ENCODE measurements around the gene HPCAL4. TPM values are rescaled to one million over a fixed set of nuclear protein-coding genes. Genes with fewer than 3 reads are reported as not detected.

Gene HPCAL4
- total and polyA plus RNA-seq, 10 of the 15 experiments (the other 5 are each of a cell fraction or from before 2014, with no cell fraction given), result 0.05 to 0.18 (median 0.06) TPM; not detected in 5

DNA sequence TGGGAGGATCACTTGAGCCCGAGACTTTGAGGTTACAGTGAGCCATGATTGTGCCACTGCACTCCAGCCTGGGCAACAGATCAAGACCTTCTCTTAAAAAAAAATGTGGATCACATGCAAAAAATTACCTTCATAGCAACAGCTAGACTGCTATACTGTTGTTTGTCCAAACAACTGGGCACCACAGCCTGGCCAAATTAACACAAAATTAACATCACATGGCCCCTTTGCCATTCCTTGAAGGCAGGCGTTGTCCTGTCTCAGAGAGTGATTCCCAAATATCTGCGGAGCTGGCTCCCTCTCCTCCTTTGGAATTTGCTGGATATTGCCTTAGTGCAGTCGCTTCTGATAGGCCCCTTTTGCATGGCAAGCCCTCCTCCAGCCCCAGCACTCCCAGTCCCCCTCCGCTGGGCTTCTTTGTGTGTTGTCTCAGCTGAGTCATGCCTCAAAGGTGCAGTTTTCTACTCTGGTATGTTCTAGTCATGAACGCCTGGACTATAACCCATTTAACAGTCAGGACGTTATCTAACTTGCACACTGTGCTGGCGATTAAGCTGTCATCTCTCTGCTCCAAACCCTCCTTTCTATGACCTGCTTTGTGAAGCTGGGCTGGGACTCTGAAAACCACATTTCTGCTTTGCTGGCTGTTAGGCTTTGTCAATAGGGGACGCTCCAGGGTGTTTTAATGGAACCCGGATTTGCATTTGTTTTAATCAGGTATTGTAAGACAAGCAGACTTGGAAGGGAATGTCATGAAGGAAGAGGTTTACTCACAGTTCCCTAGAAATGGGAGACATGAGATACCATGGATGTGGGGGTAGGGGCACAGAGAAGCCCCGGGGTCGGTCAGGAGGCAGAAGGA lies 20.1 kb upstream of the HPCAL4 start (continued):
- no peak for TF ChIP-seq RAD21 (IDR thresholded peaks at IDR 0.05; ENCODE audit: insufficient read depth, low read depth, low read length)
- no peak for TF ChIP-seq RAD51 (IDR thresholded peaks at IDR 0.05)
- no peak for TF ChIP-seq SMC3 (IDR thresholded peaks at IDR 0.05; ENCODE audit: borderline replicate concordance, low read length)
- TF ChIP-seq ZNF24 (IDR thresholded peaks at IDR 0.05), result no peak

DNA sequence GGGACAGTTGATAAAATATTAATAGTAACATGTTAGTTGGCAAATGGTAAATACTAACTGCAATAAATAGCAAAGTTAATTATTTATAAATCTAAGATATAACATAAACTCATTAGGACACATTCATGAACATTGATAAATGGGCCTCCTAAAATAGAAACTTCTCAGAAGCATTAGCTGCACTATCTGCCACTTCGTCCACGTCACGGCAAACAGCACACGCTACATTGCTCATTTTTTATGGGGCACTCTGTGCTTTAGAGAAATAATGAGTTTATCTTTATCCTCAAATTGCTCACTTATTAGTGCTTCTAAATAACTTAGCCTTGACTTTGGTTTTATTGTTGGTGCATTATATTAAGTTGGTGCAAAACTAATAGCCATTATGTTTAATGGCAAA lies 16.3 kb upstream of the HPCAL4 start:
- ChIA-PET CTCF (interaction anchor here (0.7 to 1.7 kb wide), 3 partner anchors 29 to 101 kb away, joined by 3 to 4 read pairs (median 4); no protein-coding TSS in a partner anchor), POLR2A (no interaction called here), SMC1A (ENCODE audit: uncharacterized antibody, unreplicated experiment) (no interaction called here), RAD21 (ENCODE audit: unreplicated experiment) (no interaction called here)
- no peaks in the 10 kb centered on the region; the same call in 2 of the 3 replicates for H3K9me3 ChIP-seq (replicated peaks; ENCODE audit: control insufficient read depth, insufficient read depth, low read length)
- H3K4me3 ChIP-seq, result no peak overlapping the region
- ATAC-seq (no peak), DNase-seq (ENCODE audit: low read depth, low spot score) (no peak), FAIRE-seq (no peak)
- H3K79me2 ChIP-seq (ENCODE audit: control insufficient read depth, insufficient read depth, low read length), result no peaks in the 10 kb centered on the region
- H3K9ac ChIP-seq (ENCODE audit: control insufficient read depth, insufficient read depth, low read length), result no peak overlapping the region
- intact Hi-C loops (cut with micrococcal nuclease; ENCODE audit: unreplicated experiment) (no loop called here), in situ Hi-C loops (cut with MboI) (no loop called here)
- H3K27me3 ChIP-seq (replicated peaks in 1 of 2; ENCODE audit: control insufficient read depth in 2 of 2, insufficient read depth in 2 of 2, low read length in 1 of 2), result no peaks in the 10 kb centered on the region
- H3K4me2 ChIP-seq (ENCODE audit: control insufficient read depth, insufficient read depth), result no peak overlapping the region
- no peak overlapping the region for H3K27ac ChIP-seq (ENCODE audit: control insufficient read depth, insufficient read depth)
- H4K20me1 ChIP-seq (ENCODE audit: control insufficient read depth, insufficient read depth), result no peaks in the 10 kb centered on the region
- H2AFZ ChIP-seq (ENCODE audit: control insufficient read depth, low read depth, low read length), result no peak overlapping the region
- WGBS (ENCODE audit: insufficient coverage, insufficient replicate concordance, low lambda C conversion rate, missing lambda C conversion rate), result 97% methylated on average over 4 of the region's 4 CpGs
- no peaks in the 10 kb centered on the region for H3K36me3 ChIP-seq (ENCODE audit: control insufficient read depth in 2 of 2, insufficient read depth in 2 of 2, low read length in 1 of 2)
- no TSS peak for BruUV-seq (replicated peaks)
- H3K4me1 ChIP-seq (ENCODE audit: control insufficient read depth, insufficient read depth, low read length), result no peaks in the 10 kb centered on the region
- no peak for TF ChIP-seq TAF1 (IDR thresholded peaks at IDR 0.05; ENCODE audit: borderline replicate concordance, low read depth, low read length)
- TF ChIP-seq ZNF274 (IDR thresholded peaks at IDR 0.05; ENCODE audit: insufficient read depth, insufficient read length), result no peak
- no peak for TF ChIP-seq ASH2L (IDR thresholded peaks at IDR 0.05; ENCODE audit: borderline replicate concordance, low read depth)
- TF ChIP-seq, protein P1, sequence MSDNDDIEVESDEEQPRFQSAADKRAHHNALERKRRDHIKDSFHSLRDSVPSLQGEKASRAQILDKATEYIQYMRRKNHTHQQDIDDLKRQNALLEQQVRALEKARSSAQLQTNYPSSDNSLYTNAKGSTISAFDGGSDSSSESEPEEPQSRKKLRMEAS (IDR thresholded peaks at IDR 0.05; ENCODE audit: low read depth, low read length), result no peak
- TF ChIP-seq, protein P2, sequence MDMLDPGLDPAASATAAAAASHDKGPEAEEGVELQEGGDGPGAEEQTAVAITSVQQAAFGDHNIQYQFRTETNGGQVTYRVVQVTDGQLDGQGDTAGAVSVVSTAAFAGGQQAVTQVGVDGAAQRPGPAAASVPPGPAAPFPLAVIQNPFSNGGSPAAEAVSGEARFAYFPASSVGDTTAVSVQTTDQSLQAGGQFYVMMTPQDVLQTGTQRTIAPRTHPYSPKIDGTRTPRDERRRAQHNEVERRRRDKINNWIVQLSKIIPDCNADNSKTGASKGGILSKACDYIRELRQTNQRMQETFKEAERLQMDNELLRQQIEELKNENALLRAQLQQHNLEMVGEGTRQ (IDR thresholded peaks at IDR 0.05; ENCODE audit: borderline replicate concordance, low read depth, low read length), result no peak
- TF ChIP-seq, protein P3, sequence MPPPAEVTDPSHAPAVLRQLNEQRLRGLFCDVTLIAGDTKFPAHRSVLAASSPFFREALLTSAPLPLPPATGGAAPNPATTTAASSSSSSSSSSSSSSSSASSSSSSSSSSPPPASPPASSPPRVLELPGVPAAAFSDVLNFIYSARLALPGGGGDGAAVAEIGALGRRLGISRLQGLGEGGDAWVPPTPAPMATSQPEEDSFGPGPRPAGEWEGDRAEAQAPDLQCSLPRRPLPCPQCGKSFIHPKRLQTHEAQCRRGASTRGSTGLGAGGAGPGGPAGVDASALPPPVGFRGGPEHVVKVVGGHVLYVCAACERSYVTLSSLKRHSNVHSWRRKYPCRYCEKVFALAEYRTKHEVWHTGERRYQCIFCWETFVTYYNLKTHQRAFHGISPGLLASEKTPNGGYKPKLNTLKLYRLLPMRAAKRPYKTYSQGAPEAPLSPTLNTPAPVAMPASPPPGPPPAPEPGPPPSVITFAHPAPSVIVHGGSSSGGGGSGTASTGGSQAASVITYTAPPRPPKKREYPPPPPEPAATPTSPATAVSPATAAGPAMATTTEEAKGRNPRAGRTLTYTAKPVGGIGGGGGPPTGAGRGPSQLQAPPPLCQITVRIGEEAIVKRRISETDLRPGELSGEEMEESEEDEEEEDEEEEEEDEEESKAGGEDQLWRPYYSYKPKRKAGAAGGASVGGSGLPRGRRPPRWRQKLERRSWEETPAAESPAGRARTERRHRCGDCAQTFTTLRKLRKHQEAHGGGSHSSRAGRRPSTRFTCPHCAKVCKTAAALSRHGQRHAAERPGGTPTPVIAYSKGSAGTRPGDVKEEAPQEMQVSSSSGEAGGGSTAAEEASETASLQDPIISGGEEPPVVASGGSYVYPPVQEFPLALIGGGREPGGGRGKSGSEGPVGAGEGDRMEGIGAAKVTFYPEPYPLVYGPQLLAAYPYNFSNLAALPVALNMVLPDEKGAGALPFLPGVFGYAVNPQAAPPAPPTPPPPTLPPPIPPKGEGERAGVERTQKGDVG (CRISPR knock-in tag; IDR thresholded peaks at IDR 0.05), result no peak
- TF ChIP-seq, protein P4, sequence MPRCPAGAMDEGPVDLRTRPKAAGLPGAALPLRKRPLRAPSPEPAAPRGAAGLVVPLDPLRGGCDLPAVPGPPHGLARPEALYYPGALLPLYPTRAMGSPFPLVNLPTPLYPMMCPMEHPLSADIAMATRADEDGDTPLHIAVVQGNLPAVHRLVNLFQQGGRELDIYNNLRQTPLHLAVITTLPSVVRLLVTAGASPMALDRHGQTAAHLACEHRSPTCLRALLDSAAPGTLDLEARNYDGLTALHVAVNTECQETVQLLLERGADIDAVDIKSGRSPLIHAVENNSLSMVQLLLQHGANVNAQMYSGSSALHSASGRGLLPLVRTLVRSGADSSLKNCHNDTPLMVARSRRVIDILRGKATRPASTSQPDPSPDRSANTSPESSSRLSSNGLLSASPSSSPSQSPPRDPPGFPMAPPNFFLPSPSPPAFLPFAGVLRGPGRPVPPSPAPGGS (IDR thresholded peaks at IDR 0.05; ENCODE audit: borderline replicate concordance, insufficient read depth, low read depth, low read length, poor library complexity, severe bottlenecking), result no peak
- TF ChIP-seq YBX1 (IDR thresholded peaks at IDR 0.05), result no peak
- TF ChIP-seq, protein P5, sequence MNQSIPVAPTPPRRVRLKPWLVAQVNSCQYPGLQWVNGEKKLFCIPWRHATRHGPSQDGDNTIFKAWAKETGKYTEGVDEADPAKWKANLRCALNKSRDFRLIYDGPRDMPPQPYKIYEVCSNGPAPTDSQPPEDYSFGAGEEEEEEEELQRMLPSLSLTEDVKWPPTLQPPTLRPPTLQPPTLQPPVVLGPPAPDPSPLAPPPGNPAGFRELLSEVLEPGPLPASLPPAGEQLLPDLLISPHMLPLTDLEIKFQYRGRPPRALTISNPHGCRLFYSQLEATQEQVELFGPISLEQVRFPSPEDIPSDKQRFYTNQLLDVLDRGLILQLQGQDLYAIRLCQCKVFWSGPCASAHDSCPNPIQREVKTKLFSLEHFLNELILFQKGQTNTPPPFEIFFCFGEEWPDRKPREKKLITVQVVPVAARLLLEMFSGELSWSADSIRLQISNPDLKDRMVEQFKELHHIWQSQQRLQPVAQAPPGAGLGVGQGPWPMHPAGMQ (IDR thresholded peaks at IDR 0.05; ENCODE audit: borderline replicate concordance), result no peak
- no peak for TF ChIP-seq GABPA (IDR thresholded peaks at IDR 0.05; ENCODE audit: low read depth)
- TF ChIP-seq NR2C1 (IDR thresholded peaks at IDR 0.05), result no peak

All from GM12878 (cell line).